Measurements from ENCODE around the gene ROBO1. TPM values are rescaled to one million over a fixed set of nuclear protein-coding genes. Genes with fewer than 3 reads are reported as not detected.

Gene ROBO1
- total RNA-seq, 1 donor from 2014 or later = 43.7 TPM

DNA sequence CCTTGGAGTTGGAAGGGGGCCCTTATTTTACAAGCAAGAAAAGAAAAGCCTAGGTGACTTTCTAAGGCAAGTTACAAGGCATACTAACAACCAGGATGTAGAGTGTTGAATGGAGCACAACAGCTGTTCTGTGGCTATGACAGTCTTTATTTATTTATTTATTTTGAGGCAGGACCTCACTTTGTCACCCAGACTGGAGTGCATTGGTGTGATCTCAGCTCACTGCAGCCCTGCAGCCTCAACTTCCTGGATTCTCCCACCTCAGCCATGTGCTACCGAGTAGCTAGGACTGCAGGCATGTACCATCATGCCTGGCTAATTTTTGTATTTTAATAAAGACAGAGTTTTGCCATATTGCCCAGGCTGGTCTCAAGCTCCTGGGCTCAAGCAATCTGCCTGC is 973.4 kb downstream of the ROBO1 start:
- Mint-ChIP-seq H3K4me1 (ENCODE audit: low read depth) (no peaks in the 10 kb centered on the region), H3K4me3 (ENCODE audit: unreplicated experiment) (no peak overlapping the region), H3K27me3 (ENCODE audit: low read depth) (no peaks in the 10 kb centered on the region), H3K9me3 (ENCODE audit: low read depth) (no peaks in the 10 kb centered on the region), H3K27ac (ENCODE audit: unreplicated experiment) (no peak overlapping the region), H3K36me3 (ENCODE audit: low read depth) (no peaks in the 10 kb centered on the region)
- TF ChIP-seq, protein P1, sequence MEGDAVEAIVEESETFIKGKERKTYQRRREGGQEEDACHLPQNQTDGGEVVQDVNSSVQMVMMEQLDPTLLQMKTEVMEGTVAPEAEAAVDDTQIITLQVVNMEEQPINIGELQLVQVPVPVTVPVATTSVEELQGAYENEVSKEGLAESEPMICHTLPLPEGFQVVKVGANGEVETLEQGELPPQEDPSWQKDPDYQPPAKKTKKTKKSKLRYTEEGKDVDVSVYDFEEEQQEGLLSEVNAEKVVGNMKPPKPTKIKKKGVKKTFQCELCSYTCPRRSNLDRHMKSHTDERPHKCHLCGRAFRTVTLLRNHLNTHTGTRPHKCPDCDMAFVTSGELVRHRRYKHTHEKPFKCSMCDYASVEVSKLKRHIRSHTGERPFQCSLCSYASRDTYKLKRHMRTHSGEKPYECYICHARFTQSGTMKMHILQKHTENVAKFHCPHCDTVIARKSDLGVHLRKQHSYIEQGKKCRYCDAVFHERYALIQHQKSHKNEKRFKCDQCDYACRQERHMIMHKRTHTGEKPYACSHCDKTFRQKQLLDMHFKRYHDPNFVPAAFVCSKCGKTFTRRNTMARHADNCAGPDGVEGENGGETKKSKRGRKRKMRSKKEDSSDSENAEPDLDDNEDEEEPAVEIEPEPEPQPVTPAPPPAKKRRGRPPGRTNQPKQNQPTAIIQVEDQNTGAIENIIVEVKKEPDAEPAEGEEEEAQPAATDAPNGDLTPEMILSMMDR (IDR thresholded peaks at IDR 0.05) = no peak
- no peak for DNase-seq (ENCODE audit: low spot score)

DNA sequence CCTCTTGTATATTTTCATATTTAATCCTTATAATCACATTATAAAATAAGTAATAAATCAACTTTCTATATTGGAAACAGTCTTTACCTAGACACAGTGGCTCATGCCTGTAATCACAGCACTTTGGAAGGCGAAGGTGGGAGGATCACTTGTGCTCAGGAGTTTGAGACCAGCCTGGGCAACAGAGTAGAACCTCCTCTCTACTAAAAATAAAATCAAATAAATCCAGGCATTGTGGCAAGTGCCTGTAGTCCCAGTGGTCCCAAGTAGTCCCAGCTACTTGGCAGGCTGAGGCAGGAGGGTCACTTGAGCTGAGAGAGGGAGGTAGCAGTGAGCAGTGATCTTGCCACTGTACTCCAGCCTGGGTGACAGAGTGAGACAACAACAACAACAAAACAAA is 975.1 kb downstream of the ROBO1 start:
- Mint-ChIP-seq H3K27ac (ENCODE audit: unreplicated experiment) (no peak overlapping the region), H3K9me3 (ENCODE audit: low read depth) (no peaks in the 10 kb centered on the region), H3K4me1 (ENCODE audit: low read depth) (no peaks in the 10 kb centered on the region), H3K36me3 (ENCODE audit: low read depth) (no peaks in the 10 kb centered on the region), H3K27me3 (ENCODE audit: low read depth) (no peaks in the 10 kb centered on the region), H3K4me3 (ENCODE audit: unreplicated experiment) (no peak overlapping the region)
- DNase-seq (ENCODE audit: low spot score) = no peak
- TF ChIP-seq, protein P1 (IDR thresholded peaks at IDR 0.05) = no peak

DNA sequence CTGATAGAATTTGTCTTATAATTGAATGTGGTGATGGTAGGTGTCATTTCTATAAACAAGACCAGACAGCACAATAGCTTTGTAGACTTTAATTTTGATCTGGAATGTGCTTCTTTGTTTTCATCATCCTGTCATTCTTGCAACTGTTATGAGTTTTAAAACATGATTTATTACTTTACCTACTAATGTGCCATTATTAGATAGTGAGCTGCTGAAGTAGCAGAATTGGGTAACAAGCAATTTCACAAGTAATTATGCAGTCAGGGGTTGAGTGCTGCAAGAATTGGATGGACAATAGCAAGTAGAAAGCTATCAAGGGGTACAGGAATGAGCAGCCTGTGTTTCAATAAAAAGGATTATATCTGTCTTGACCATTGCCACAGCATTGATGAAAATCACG is 975.6 kb downstream of the ROBO1 start:
- Mint-ChIP-seq H3K4me1 (ENCODE audit: low read depth) (no peaks in the 10 kb centered on the region), H3K9me3 (ENCODE audit: low read depth) (no peaks in the 10 kb centered on the region), H3K36me3 (ENCODE audit: low read depth) (no peaks in the 10 kb centered on the region), H3K27me3 (ENCODE audit: low read depth) (no peaks in the 10 kb centered on the region), H3K4me3 (ENCODE audit: unreplicated experiment) (no peak overlapping the region), H3K27ac (ENCODE audit: unreplicated experiment) (no peak overlapping the region)
- DNase-seq (ENCODE audit: low spot score) = no peak
- TF ChIP-seq, protein P1 (IDR thresholded peaks at IDR 0.05) = no peak

DNA sequence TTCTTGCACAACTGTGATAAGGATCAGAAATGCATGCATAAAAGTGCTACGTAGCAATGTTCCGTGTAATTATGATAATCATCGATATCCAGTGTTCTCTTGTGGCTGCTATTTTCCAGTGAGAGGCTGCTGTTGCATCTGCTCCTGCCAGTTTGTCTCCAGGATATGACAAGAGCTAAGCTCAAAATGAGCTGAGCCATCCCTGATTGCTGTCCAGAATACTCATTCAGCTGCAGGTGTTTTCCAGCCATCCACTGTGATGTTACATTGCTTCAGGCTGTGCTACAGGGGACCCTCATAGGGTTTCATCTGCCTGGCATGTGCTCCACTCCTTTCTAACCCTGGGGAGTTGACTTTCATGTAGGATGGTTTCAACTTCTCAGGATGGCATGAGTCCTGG is 976.0 kb downstream of the ROBO1 start:
- Mint-ChIP-seq H3K36me3 (ENCODE audit: low read depth) (no peaks in the 10 kb centered on the region), H3K27ac (ENCODE audit: unreplicated experiment) (no peak overlapping the region), H3K27me3 (ENCODE audit: low read depth) (no peaks in the 10 kb centered on the region), H3K9me3 (ENCODE audit: low read depth) (no peaks in the 10 kb centered on the region), H3K4me1 (ENCODE audit: low read depth) (no peaks in the 10 kb centered on the region), H3K4me3 (ENCODE audit: unreplicated experiment) (no peak overlapping the region)
- TF ChIP-seq, protein P1 (IDR thresholded peaks at IDR 0.05) = no peak
- no peak for DNase-seq (ENCODE audit: low spot score)

DNA sequence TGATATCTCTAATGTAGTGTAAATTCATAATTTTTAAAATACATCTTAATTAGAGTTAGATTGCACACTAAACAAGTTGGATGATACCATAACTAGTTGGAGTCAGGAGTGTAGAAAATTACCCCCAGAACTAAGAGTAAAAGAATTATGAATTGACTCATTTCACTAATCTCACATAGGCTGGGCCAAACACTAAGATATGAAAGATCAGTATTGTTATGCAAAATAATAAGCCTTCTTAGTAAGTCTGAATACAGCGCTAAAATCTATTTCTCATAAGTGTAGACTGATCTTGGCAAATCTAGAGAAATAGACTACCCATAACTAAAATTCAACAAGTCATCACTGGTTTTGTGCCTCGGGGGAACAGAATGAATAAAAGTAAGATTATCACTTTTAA is 979.0 kb downstream of the ROBO1 start:
- H3K9me3 Mint-ChIP-seq (ENCODE audit: low read depth) = no peaks in the 10 kb centered on the region
- no peaks in the 10 kb centered on the region for H3K27me3 Mint-ChIP-seq (ENCODE audit: low read depth)
- DNase-seq (ENCODE audit: low spot score) = no peak
- H3K4me1 Mint-ChIP-seq (ENCODE audit: low read depth) = peaks cover 5% of the 10 kb centered on the region
- TF ChIP-seq, protein P1 (IDR thresholded peaks at IDR 0.05) = no peak
- no peak overlapping the region for H3K4me3 Mint-ChIP-seq (ENCODE audit: unreplicated experiment)
- H3K36me3 Mint-ChIP-seq (ENCODE audit: low read depth) = no peaks in the 10 kb centered on the region
- no peak overlapping the region for H3K27ac Mint-ChIP-seq (ENCODE audit: unreplicated experiment)
